ENCODE data around the gene TGFBI.
"Not testable (repeated sequence)": the region's sequence is repeated elsewhere in the genome, so short reads cannot be mapped to it uniquely, and the experiment has no call there.

The TGFBI gene

DNA sequence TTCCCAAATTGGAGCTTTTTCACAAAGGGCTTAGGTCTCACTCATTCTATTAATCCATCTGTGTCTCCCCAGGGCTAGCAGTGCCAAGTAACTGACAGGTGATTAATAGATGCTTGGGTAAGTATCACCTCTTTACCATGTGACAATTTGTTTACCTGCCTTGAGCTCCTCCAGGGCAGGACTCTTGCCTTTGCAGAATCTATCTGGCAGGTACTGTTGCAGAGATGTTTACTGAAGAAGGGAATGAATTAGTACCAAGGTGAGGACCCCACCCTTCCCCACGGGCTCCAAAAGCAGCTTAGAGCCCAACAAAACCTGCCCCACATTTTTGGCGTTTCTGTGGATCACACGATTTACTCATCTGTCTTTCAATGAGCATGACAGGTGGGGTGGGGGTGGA, 698 bp upstream of the TGFBI start:
- DNase-seq: no peak

- DNase-seq: no peak
Measured at GRCh38 chr5:136030252-136030651, 1.5 kb downstream of the TGFBI start.

DNA sequence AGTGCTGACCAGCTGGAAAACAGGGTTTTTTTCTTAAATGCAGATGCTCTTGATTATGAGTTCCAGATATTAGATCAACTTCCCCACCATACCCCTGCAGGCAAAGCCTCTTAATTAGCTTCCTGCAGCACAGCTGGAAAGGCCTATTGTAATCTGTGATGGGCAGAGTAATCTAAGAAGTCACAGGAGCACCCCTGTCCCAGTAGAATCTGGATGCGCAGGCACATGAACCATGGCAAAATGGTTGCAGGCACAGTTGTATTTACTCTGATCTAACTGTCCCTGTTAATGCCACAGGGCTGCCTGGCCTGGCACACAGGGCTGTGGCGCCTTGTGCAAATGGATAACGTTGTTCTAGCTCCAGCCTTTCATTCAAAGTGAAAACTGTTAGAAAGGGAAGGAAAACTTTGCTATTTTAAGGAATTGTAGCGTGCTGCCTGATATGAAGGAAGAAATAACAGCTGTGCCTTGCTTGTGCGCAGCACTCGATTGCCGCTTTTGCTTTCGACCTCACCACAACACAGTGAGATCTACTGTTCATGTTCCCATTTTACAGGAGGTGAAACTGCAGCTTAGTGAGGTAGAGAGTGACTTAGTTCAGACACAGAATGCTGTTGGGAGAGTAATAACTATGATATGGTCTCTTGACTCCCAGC, 2.3 kb downstream of the TGFBI start:
- DNase-seq: no peak

DNA sequence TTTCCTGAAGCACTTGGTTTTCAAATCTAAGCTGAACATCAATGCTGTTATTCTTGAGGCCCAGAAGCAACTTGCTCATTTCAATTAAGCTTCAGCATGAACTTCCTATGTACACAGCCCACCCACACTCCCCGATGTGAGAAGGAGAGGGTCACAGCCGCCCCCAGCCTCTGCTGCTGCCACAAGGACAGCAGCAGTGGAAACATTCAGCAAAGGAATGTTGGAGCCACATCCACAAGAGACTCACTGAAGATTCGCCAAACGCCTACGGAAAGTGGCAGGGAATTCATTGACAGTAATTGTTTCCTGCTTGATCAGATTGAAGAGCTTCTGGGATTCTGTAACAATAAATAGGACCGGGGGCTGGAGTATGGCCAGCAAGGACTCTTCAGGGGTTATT, 2.9 kb downstream of the TGFBI start:
- no peak for DNase-seq

- no peak for DNase-seq
Measured at GRCh38 chr5:136032564-136032963, 3.8 kb downstream of the TGFBI start.

GRCh38 chr5:136033234-136033633, 4.4 kb downstream of the TGFBI start:
- no peak for DNase-seq

DNA sequence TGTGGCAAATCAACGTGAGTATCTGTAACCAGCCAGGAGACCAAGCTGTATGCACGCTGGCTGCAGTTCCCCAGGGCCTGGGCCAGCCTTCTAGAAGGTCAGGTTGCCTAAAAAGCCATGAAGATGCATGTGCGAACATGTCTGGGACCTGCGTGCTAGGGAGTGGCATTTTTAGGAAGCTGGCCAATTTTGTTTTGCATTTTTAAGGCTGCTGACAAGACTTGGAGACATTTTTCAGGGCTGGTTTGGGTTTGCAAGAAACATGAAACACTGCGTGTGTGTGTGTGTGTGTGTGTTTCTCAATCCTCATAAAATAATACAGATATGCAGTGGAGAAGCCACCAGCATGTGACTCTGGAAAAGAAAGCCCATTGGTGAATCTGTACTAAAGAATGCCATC, 5.1 kb downstream of the TGFBI start:
- DNase-seq: no peak

- no peak for DNase-seq
Measured at GRCh38 chr5:136034492-136034891, 5.7 kb downstream of the TGFBI start.

- no peak for DNase-seq
Measured at GRCh38 chr5:136034984-136035383, 6.2 kb downstream of the TGFBI start.

GRCh38 chr5:136035837-136036236, 7.0 kb downstream of the TGFBI start:
- no peak for DNase-seq

- DNase-seq: no peak
Measured at GRCh38 chr5:136036293-136036911, 7.6 kb downstream of the TGFBI start.

GRCh38 chr5:136037001-136037705, 8.4 kb downstream of the TGFBI start:
- DNase-seq: no peak

GRCh38 chr5:136038635-136039034, 9.8 kb downstream of the TGFBI start:
- no peak for DNase-seq

DNA sequence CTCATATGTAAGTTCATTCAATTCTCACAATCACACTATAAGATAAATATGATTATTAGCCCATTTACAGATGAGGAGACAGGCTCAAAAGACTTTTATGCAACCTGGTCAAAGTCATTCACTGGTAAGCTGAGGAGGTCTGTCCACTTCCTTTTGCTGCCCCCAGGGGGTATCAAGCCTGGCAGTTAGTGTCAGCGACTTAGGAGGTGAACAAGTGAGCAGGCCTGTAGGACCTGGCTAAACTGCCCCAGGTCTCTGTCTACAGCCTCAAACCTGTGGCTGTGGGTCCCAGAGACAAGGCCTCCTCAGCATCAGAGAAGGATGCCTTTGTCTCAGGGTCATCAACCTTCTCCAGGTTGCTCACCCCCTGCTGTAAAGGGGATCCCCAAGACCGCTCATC, 10.4 kb downstream of the TGFBI start:
- no peak for DNase-seq

GRCh38 chr5:136040746-136041415, 12.1 kb downstream of the TGFBI start:
- DNase-seq: peak; percentile 4

DNA sequence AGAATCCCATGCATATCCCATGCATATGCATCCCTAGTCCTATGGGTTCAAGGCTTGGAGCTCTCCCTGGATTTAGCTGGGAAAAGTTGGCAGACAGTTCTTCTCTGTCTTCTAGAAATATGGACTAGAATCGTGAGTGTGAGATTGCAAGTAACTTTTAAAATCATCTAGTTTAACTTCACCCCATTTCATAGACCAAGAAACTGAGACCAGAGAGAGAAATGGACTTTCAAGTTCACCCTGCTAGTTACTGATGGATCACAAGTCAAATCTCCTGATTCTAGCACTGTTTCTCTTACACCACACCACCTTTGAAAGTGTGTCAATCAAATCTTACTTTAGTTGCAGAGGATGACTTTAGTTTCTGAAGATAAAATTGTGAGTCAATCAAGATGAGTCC, 13.4 kb downstream of the TGFBI start:
- no peak for DNase-seq

DNA sequence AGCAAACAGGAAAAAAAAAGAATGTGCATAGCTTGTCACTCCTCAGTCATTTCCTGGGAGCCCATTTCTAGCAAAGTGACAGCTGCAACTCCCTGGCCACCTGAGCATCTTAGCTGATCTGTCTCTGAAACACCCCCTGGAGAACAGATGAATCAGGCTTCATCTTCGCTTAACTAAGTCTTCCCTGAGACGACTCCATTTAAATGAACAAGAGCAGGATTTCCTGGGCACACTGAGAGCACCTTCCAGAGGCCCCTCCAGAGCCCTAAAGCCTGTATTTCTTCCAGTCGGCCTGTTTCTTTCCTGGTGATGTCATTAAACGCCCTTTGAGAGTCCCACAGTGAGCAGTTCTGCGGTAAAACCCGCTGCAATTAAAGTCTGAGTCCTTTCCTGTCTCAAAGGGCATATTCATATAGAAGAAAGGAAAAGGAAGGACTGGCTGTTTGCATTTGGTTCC, 13.9 kb downstream of the TGFBI start:
- DNase-seq: peak; percentile 2

DNA sequence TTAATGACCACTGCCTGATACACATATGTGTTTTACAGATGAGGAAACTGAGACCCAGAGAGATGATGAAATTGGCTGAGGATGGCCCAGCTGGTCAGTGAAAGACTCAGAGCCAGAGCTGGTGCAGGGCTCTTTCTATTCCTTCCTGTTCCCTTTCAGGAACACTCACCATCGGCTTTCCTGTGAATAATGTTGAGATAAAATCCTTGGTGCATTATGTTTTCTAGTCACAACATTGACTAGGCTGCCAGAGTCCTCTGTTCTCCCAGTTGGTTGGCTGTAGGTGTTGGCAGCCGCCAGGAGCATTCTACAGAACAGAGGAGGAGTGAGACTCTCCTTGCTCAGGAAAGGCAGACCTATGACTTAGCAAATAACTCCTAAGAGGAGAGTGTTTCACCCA, 14.8 kb downstream of the TGFBI start:
- DNase-seq: no peak

GRCh38 chr5:136043968-136044610, 15.3 kb downstream of the TGFBI start:
- DNase-seq: no peak

DNA sequence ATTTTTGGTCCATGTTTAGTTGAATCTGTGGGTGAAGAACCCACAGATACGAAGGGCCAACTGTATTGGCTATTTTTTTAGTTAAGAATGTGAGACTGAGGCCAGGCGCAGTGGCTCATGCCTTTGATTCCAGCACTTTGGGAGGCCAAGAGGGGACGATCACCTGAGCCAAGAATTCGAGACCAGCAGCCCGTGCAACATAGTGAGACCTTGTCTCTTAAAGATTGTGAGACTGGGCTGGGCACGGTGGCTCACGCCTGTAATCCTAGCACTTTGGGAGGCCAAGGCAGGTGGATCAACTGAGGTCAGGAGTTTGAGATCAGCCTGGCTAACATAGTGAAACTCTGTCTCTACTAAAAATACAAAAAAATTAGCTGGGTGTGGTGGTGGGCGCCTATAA, 16.2 kb downstream of the TGFBI start:
- not testable (repeated sequence) for DNase-seq

GRCh38 chr5:136046246-136046645, 17.5 kb downstream of the TGFBI start:
- no peak for DNase-seq

DNA sequence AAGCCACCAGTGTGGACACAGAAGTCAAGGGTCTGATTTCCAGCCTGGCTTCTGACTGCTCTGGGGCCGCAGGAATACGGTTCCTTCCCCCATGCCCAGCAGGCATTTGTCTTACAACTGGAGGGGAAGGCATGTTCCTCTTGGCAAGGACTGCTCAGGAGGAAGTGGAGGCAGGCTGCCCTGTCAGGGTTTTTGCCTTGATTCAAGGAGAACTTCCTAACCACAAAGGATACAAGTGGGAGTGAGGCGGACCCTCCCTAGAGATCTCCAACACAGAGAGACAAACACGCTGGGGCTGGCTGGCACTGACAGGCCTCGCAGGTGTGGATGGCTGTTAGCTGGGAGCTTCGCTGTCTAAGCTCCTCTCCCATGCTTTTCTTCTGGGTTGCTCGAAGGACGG, 19.1 kb downstream of the TGFBI start:
- DNase-seq: no peak

DNA sequence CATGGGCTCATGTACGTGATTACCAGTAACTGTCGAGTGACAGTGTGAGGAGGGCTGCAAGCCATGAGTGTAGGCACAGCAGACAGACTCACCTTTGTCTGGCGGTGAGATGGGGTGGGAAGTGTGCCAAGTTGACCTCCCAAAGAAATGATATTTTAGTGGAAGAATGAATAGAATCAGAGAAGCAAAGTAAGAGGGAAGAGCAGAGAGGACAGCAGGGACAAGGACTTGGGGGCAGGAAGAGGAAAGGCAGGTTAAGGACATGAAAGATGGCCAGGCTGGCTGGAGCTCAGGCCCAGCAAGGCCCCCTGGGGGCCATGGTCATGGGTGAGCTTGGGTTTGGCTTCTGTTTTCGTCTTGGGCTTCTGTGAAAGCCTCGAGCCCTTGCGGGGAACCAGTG, 20.2 kb downstream of the TGFBI start:
- no peak for DNase-seq
